ENCODE data around the gene CYP11A1. TPM values are rescaled to one million over a fixed set of nuclear protein-coding genes. Genes with fewer than 3 reads are reported as not detected.

CYP11A1 gene
- total RNA-seq, 1 donor from 2014 or later = 2.0 TPM

GRCh38 chr15:74343797-74344127, 23.7 kb downstream of the CYP11A1 start:
- Histone ChIP-seq H3K36me3 (ENCODE audit: control insufficient read depth, insufficient read depth, low read length) (no peaks in the 10 kb centered on the region), H3K4me3 (ENCODE audit: low read depth, low read length) (no peak overlapping the region), H3K27me3 (ENCODE audit: control insufficient read depth, insufficient read depth, low read length) (no peaks in the 10 kb centered on the region)
- TF ChIP-seq CTCF (IDR thresholded peaks at IDR 0.05; ENCODE audit: insufficient read depth, low read length, poor library complexity, severe bottlenecking) = no peak
- no peak for DNase-seq (ENCODE audit: low read depth)

DNA sequence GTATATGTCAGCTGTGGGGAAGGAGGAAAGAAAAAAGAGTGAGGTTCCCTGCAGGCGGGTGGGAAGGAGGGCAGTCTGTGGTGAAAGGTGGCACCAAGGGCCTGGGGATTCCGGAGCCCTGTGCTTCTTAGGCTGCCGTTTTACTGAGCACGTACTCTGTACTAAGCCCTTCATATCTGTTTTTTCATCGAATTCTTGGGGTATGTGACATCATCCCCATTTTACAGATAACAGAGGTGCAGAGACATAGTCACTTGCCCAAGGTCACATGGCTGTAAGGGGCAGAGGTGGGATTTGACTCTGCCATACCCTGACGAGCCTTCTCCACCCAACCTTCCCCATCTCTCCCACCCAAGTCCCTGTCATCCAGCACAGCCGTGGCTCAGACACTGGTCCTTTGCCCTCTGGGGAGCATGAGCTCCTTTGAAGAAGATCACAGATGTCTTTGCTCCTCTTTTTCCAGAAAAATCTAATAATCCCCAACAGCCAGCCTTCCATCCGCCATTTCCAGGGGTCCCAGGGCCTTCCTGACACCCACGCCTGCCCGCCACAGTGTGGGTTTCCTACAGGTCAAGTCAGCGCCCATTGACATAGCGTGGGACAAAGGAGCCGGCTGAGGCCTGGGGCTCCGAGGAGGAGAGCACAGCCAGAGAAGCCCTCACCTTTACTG, 24.2 kb downstream of the CYP11A1 start:
- no peak for TF ChIP-seq CTCF (IDR thresholded peaks at IDR 0.05; ENCODE audit: insufficient read depth, low read length, poor library complexity, severe bottlenecking)
- Histone ChIP-seq H3K27me3 (ENCODE audit: control insufficient read depth, insufficient read depth, low read length) (no peaks in the 10 kb centered on the region), H3K4me3 (ENCODE audit: low read depth, low read length) (no peak overlapping the region), H3K36me3 (ENCODE audit: control insufficient read depth, insufficient read depth, low read length) (no peaks in the 10 kb centered on the region)
- DNase-seq (ENCODE audit: low read depth) = no peak

DNA sequence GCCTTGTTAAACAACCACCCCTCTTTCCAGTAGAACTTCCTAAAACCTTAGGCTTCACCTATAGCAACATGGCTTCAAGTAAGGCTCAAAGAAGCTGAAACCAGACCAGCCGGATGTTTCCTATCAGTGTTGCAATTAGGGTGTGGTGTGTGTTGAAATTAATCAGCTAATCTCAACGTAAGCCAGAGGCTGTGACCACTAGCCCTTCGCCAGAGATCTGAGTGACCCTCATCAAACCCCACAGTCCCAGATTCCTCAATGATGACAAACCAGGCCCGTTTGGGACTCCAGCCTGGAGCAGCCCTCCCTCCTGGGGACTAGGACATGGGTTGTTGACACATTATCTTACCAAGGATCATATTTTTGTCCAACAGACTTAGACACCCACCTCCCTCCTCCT, 27.3 kb downstream of the CYP11A1 start:
- TF ChIP-seq CTCF (IDR thresholded peaks at IDR 0.05; ENCODE audit: insufficient read depth, low read length, poor library complexity, severe bottlenecking) = no peak
- no peak for DNase-seq (ENCODE audit: low read depth)

GRCh38 chr15:74339371-74339770, 28.1 kb downstream of the CYP11A1 start:
- no peaks in the 10 kb centered on the region for H3K36me3 ChIP-seq (ENCODE audit: control insufficient read depth, insufficient read depth, low read length)
- no peak for TF ChIP-seq CTCF (IDR thresholded peaks at IDR 0.05; ENCODE audit: insufficient read depth, low read length, poor library complexity, severe bottlenecking)
- no peak overlapping the region for H3K4me3 ChIP-seq (ENCODE audit: low read depth, low read length)
- no peak for DNase-seq (ENCODE audit: low read depth)
- no peaks in the 10 kb centered on the region for H3K27me3 ChIP-seq (ENCODE audit: control insufficient read depth, insufficient read depth, low read length)

More for the DNA sequence above, 27.3 kb downstream of the CYP11A1 start:
- Histone ChIP-seq H3K4me3 (ENCODE audit: low read depth, low read length) (no peak overlapping the region), H3K36me3 (ENCODE audit: control insufficient read depth, insufficient read depth, low read length) (no peaks in the 10 kb centered on the region), H3K27me3 (ENCODE audit: control insufficient read depth, insufficient read depth, low read length) (no peaks in the 10 kb centered on the region)

DNA sequence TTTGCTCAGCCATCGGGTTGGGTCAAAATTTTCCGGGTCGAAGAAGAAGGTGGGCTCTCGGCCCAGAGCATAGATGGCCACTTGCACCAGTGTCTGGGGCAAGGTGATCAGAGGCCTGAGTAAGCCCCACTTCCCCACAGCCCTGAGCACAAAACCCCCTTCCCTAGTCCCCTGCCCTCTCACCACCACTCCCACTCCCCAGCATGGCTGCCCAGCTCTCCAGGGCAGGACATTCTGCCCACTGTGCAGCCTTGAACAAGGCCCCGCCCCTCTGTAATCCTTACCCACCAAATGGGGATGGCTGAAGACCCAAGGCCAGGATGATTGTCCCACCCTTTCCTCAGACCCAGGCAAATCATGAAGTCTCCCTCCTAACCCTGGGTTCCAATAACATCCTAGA, 28.8 kb downstream of the CYP11A1 start:
- no peak for DNase-seq (ENCODE audit: low read depth)
- no peak for TF ChIP-seq CTCF (IDR thresholded peaks at IDR 0.05; ENCODE audit: insufficient read depth, low read length, poor library complexity, severe bottlenecking)
- H3K36me3 ChIP-seq (ENCODE audit: control insufficient read depth, insufficient read depth, low read length) = no peaks in the 10 kb centered on the region
- H3K27me3 ChIP-seq (ENCODE audit: control insufficient read depth, insufficient read depth, low read length) = no peaks in the 10 kb centered on the region
- no peak overlapping the region for H3K4me3 ChIP-seq (ENCODE audit: low read depth, low read length)

DNA sequence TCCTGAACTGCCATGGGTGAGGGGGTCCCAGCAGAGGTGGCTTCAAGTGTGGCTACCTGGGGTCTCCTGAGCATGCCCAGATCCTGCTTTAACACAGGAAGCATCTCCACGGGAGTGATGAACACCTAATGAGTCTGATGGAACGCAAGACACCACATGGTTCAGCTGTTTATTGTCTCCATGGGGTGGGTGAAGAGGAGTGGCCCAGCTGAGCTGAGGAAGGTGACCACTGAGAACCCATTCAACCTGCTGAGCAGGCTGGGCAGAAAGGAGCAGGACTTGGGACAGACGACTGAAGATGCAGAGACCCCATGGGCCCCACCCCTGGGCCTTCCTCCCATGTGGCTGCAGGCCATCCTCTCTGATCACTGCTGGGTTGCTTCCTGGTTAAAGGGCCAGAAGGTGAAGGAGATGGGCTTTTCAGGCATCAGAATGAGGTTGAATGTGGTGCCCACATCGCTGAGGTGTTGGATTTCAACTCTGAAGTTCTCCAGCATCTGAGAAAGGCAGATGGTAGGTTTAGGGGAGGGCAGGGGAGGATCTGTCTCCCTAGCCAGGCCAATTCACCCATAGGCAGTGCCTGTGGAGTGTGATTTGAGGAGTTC, 29.7 kb downstream of the CYP11A1 start:
- H3K27me3 ChIP-seq (ENCODE audit: control insufficient read depth, insufficient read depth, low read length) = no peaks in the 10 kb centered on the region
- H3K4me3 ChIP-seq (ENCODE audit: low read depth, low read length) = no peak overlapping the region
- no peaks in the 10 kb centered on the region for H3K36me3 ChIP-seq (ENCODE audit: control insufficient read depth, insufficient read depth, low read length)
- DNase-seq (ENCODE audit: low read depth) = no peak
- TF ChIP-seq CTCF (IDR thresholded peaks at IDR 0.05; ENCODE audit: insufficient read depth, low read length, poor library complexity, severe bottlenecking) = no peak
